Activated naive CD4-positive, alpha-beta T cell treated with Interleukin-2 at 50 U/mL for 16 hours (primary cell): ENCODE data around the gene STAU1.
"Not testable (repeated sequence)": the region's sequence is repeated elsewhere in the genome, so short reads cannot be mapped to it uniquely, and the experiment has no call there.

Experiments used
- DNase-seq: peaks from one replicate; pipeline ENCODE4 v3.0.0-alpha.2; 2020

Gene STAU1

GRCh38 chr20:49199729-49200293 is 11.7 kb upstream of the STAU1 start:
- DNase-seq, result no peak

GRCh38 chr20:49192944-49193518 is 4.9 kb upstream of the STAU1 start:
- DNase-seq, result not testable (repeated sequence)

- peak; percentile 33 for DNase-seq
Measured at GRCh38 chr20:49187330-49187850, 744 bp downstream of the STAU1 start.

DNA sequence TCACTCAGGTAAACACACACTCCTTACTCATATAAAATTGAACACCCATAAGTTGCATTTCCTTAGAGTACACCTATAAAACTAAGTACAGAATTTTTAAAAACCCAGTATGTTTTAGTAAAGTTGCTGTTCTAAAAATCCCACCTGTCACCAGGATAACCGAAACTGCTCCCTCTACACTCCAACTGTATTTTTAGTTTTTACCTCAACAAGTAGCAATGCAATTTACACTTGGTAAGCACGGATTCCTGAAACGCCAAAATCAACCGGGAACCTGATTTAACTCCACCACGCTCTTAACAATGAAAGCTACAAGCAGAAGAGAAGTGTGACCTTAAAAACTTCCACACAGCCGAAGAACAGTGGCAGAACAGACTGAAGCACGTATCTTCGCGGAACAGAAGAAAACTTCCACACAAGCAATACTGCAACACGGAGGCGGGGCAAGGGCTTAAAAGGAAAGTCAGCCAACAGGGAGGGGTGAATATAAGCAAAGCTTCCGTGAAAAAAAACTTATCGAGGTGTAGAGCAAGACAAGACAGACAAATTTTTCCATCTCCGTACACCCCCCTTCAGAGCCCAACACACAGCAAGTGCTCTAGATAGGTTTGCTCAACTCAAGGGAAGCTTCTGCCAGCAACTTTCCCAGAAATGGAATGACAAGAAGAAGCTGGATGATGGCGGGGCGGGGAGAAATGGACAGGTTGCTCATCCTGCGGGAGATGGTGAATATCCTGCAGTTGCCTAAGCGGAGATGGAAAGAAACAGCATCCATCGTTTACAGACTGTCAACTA is 1.4 kb downstream of the STAU1 start:
- DNase-seq, result peak; percentile 74

GRCh38 chr20:49185071-49185761 is 2.9 kb downstream of the STAU1 start:
- no peak for DNase-seq

DNA sequence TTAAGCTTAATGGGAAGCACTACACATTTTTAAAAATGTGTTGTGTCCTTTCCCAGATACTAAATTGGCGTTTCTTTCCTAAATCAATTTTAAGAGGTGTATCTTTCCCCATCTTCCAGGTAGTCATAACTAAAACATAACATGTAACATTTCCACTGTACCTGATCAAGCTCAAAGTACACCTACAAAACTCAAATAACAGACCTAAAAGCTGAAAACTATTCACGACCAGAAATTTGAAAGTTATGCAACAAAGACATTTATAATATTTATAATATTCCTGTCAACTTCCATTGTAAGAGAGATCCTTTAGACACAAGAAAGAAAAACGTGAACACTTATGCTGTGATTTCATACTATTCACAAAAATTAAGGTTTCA is 3.5 kb downstream of the STAU1 start:
- DNase-seq, result no peak

GRCh38 chr20:49184084-49184501 is 4.0 kb downstream of the STAU1 start:
- not testable (repeated sequence) for DNase-seq

DNA sequence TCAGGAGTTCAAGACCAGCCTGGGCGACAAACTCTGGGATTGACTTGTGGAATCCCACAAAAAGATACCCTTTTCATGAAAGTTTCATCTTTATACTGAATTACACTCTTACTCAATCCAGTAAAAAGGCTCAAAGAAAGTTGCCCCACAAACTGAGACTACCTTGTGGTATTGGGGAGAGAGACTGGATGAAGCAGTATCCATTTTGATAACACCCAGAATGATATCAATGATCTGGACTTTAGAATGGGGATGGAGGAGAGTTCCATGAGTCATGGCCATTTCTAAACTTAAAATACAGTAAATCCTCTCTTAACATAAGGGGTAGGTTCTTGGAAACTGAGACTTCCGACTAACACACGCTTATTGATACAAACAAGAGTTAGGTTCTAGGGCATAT is 4.7 kb downstream of the STAU1 start:
- no peak for DNase-seq

- DNase-seq, result no peak
Measured at GRCh38 chr20:49181265-49181877, 6.8 kb downstream of the STAU1 start.

- no peak for DNase-seq
Measured at GRCh38 chr20:49179368-49180277, 8.5 kb downstream of the STAU1 start.

- DNase-seq, result no peak
Measured at GRCh38 chr20:49174183-49174582, 14.0 kb downstream of the STAU1 start.

- DNase-seq, result no peak
Measured at GRCh38 chr20:49172413-49172812, 15.7 kb downstream of the STAU1 start.

DNA sequence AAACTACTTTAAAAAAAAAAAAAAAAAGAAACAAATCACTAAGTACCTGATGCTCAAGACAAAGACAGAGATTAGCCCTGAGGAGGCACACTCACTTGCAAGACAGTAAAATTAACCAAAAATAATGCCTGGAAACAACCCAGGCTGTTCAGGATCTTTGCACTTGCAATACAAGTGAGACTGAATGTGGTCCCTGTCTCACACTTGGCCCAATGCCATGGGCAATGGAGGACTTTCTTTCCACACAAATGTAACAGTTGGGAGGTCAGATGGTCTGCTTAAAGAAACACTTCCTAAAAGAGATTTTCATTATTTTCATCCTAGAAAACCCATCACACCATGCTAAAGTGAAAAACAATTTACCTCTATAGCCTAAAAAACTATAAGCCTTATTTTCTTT is 16.2 kb downstream of the STAU1 start:
- no peak for DNase-seq

DNA sequence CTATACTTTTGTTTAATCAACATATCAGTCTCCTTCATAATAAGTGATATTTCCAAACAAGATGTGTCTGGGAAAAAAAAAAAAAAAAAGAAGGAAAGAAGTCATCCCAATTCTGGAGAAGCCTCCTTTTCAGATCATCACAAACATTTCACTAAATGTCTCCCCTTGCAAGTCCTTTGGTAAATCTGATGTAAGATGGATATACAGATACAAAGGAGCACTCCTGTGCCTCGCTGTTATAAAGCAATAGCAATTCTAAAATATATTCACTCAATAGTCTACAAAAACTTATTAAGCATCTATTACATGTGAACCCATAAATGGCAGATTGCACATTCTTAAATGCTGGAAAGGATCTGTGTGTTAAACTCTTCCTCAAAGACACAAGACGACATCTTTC is 17.4 kb downstream of the STAU1 start:
- DNase-seq, result no peak

- no peak for DNase-seq
Measured at GRCh38 chr20:49169547-49169946, 18.6 kb downstream of the STAU1 start.

DNA sequence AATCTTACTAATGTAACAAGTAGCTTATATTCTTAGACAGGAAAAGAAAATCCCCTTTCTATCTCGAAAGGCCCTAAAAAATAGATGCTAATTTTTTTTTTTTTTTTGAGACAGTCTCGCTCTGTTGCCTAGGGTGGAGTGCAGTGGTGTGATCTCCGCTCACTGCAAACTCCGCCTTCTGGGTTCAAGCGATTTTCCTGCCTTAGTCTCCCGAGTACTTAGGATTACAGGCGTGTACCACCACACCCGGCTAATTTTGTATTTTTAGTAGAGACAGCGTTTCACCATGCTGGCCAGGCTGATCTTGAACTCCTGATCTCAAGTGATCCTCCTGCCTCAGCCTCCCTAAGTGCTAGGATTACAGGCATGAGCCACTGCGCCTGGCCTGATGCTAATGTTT is 19.3 kb downstream of the STAU1 start:
- DNase-seq, result not testable (repeated sequence)

DNA sequence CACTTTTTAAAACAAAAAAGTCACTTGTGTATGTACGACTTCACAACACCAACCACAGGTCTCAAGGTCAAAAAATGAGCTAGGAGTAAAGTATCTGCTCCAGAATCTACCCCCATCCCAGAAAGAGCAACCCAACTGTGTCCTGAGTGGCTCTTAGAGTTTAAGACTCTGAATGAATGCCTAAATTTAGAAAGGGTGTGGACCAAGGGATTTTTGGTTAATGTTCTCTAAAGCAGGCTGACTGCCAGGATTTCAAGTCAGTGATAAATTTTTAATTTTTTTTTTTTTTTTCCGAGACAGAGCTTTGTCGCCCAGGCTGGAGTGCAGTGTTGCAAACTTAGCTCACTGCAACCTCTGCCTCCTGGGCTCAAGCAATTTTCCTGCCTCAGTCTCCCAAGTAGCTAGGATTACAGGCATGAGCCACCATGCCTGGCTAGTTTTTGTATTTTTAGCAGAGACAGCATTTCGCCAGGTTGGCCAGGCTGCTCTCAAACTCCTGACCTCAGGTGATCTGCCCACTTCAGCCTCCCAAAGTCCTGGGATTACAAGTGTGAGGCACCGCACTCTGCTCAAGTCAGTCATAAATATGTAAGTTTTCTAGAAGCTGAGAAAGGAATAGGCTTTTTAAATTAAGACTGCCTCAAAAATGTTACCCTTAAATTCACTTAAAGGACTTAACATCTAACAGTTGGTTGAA is 20.2 kb downstream of the STAU1 start:
- no peak for DNase-seq

DNA sequence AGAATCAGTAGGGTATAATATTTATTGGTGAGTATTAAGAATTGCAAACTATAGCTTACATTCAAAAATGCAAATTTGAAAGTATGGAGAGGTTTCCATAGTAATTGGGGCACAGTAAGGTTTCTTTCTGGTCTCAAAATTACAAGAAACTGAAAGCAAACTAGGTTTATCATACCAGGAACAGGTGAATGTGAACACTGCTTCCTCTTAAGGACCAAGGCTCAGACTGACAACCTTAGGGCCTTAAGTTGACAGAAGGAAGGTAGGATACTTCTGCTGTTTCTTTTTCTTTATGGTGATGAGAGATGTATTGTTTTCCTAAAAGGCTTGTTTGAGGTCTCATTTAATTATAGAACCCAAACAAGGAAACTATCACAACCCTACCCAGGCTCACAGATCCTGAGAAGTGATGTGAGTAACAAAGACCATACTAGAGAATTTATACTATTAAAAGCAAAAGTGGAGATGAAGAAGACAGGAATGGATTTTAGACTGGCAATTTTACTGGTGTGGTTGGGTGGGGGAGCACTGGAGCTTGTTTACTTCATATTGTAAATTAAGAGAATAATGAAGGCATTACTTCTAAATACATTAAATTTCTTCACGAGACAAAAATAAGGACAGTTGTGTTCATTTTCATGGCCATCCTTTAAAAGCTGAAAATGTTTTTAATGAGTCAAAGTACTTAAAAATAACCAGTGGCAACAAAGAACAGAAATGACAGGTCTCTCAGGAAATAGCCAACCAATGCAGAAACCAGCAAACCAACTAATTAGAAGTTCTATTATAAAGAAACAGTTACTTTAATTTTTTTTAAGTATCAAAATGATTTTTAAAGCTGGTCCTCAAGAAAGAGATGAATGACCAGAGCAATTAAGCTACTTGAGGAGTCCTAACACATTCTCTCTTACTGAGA is 21.3 kb downstream of the STAU1 start:
- no peak for DNase-seq

- DNase-seq, result no peak
Measured at GRCh38 chr20:49165611-49166010, 22.5 kb downstream of the STAU1 start.

DNA sequence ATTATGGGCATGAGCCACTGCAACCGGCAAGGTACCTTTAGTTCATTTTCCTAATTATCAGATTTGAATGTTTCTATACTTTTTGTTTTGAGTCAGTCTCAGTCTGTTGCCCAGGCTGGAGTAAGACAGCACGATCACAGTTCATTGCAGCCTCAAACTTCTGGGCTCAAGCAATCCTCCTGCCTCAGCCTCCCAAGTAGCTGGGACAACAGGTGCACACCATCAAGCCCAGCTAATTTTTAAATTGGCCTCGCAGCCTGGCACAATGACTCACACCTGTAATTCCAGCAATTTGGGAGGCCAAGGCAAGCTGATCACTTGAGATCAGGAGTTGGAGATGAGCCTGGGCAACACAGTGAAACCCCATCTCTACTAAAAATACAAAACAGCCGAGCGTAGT is 24.4 kb downstream of the STAU1 start:
- DNase-seq, result no peak
